Spleen (tissue), 11 donors: Measurements from ENCODE around the gene NOS1AP. TPM values are rescaled to one million over a fixed set of nuclear protein-coding genes. Genes with fewer than 3 reads are reported as not detected.

Source experiments
- DNase-seq: peaks from one replicate; pipeline ENCODE4 v3.0.0-alpha.2; 2020
- H3K27ac ChIP-seq, 8 donors: fragments of 200-600 bp; sonication (generic) in 7 of 8; 1 replicate in 4 of 8; 2 replicates in 4 of 8; pipeline versions ENCODE4 v1.5.0 to v1.8.0; 2016 to 2021; ENCODE audit warnings: inconsistent platforms in 4 of 8, mild to moderate bottlenecking in 4 of 8, moderate library complexity in 1 of 8
- H3K27me3 ChIP-seq, 7 donors: fragments of 200-600 bp; sonication (generic) in 6 of 7; replicated peaks in 1 of 7; 1 replicate in 4 of 7; 2 replicates in 3 of 7; pipeline versions ENCODE4 v1.5.0 to v1.8.0; 2016 to 2021; ENCODE audit warnings: inconsistent platforms in 3 of 7, mild to moderate bottlenecking in 1 of 7
- H3K36me3 ChIP-seq, 6 donors: fragments of 200-600 bp; sonication (generic) in 5 of 6; 1 replicate in 4 of 6; 2 replicates in 2 of 6; pipeline versions ENCODE4 v1.5.0 to v1.8.0; 2016 to 2021; ENCODE audit warnings: inconsistent platforms in 2 of 6
- H3K4me1 ChIP-seq, 6 donors: fragments of 200-600 bp; sonication (generic) in 5 of 6; 1 replicate in 3 of 6; 2 replicates in 3 of 6; pipeline versions ENCODE4 v1.5.0 to v1.8.0; 2016 to 2021; ENCODE audit warnings: inconsistent platforms in 3 of 6
- H3K4me3 ChIP-seq, 8 donors: fragments of 200-600 bp; sonication (generic) in 7 of 8; 1 replicate in 4 of 8; 2 replicates in 4 of 8; pipeline versions ENCODE4 v1.5.0 to v1.8.0; 2016 to 2021; ENCODE audit warnings: inconsistent platforms in 4 of 8, mild to moderate bottlenecking in 4 of 8, moderate library complexity in 2 of 8
- H3K9me3 ChIP-seq, 8 donors: fragments of 200-600 bp; sonication (generic) in 7 of 8; 1 replicate in 4 of 8; 2 replicates in 4 of 8; pipeline versions ENCODE4 v1.5.0 to v1.8.0; 2016 to 2021; ENCODE audit warnings: inconsistent platforms in 4 of 8
- CTCF ChIP-seq, 11 experiments: fragments of 200-600 bp in 7 of 11; fragments of 450-650 bp in 4 of 11; sonication (generic) in 4 of 11; IDR thresholded peaks in 8 of 11; conservative IDR thresholded peaks in 3 of 11; 1 replicate in 7 of 11; 2 replicates in 4 of 11; pipeline versions ENCODE4 v1.4.0 to v1.8.0; 2016 to 2021; ENCODE audit warnings: antibody characterized with exemption in 11 of 11, inconsistent platforms in 4 of 11, mild to moderate bottlenecking in 1 of 11
- POLR2A ChIP-seq, 3 donors: fragments of 450-650 bp; IDR thresholded peaks; one replicate each; pipeline ENCODE4 v1.5.1; 2017; ENCODE audit warnings: antibody characterized with exemption in 3 of 3, mild to moderate bottlenecking in 1 of 3
- POLR2AphosphoS5 ChIP-seq, 3 donors: sonication (generic); formaldehyde crosslinking; IDR thresholded peaks; one replicate each; pipeline ENCODE4 v1.5.1; 2017; ENCODE audit warnings: antibody characterized with exemption in 3 of 3
- WGBS, 5 donors: extraction: QIAGEN DNeasy Blood & Tissue Kit in 3 of 5; methylation state at CpG; one replicate each; pipeline versions ENCODE4 v1.1.5 to v1.1.7; 2013 to 2018; 5-methylcytosine and 5-hydroxymethylcytosine counted together
- intact Hi-C: fragments of 100-400 bp; cut with DNase I; formaldehyde crosslinking; loops from one replicate; pipeline ENCODE4 v1.15.0; 2023; ENCODE audit warnings: low total_unique reads
- polyA plus RNA-seq, 3 donors: library from polyadenylated mRNA; stranded (reverse); fragments of 200-250 nt; gene quantifications; one replicate each; pipeline ENCODE4 v1.2.1, GENCODE V29; 2013
- total RNA-seq, 7 donors: library from RNA; depleted of rRNA in 3 of 7; stranded (reverse); fragments of >200 nt in 3 of 7; fragmentation: NEBNext Ultra II Directional in 4 of 7; extraction: Animal tissue kit (Norgen Biotek cat#: 25700) in 4 of 7; gene quantifications; one replicate each; pipeline versions ENCODE4 v1.1.0 to v1.2.1, GENCODE V29; 2016 to 2021
- donor health status: healthy with polysubstance abuse.
- donor health status: DM: no; HTN: no; CAD: no; lungs with moderate emphysema.
- donor health status: DM: no; HTN: no; CAD: no.
- donor health status: Bipolar disorder and iron deficiency.
- donor health status: healthy.
- donor health status: DM: no; HTN: no; CAD: no.
- donor health status: DM: yes; HTN: yes; CAD: no.

NOS1AP gene
- total and polyA plus RNA-seq, 10 donors = 0.16 to 1.7 (median 0.60) TPM; not detected in 2

GRCh38 chr1:162373541-162374260, 304.2 kb downstream of the NOS1AP start:
- H3K27me3 ChIP-seq = no peaks in the 10 kb centered on the region
- 88 to 96% (median 95%) methylated on average over 6 to 8 of the region's 8 CpGs for WGBS, 5 donors
- intact Hi-C loops = no loop called here
- H3K4me1 ChIP-seq = no peaks in the 10 kb centered on the region
- TF ChIP-seq POLR2A (IDR thresholded peaks at IDR 0.05) (no peak), CTCF (IDR thresholded peaks at IDR 0.05 in 8 of 11, conservative IDR thresholded peaks at IDR 0.05 in 3 of 11) (no peak), POLR2AphosphoS5 (IDR thresholded peaks at IDR 0.05) (no peak)
- no peak overlapping the region for H3K27ac ChIP-seq
- H3K36me3 ChIP-seq = peaks cover 0 to 11% (median 0%) of the 10 kb centered on the region in 6 donors
- no peak for DNase-seq
- no peaks in the 10 kb centered on the region for H3K9me3 ChIP-seq
- H3K4me3 ChIP-seq = no peak overlapping the region

GRCh38 chr1:162374406-162374805, 304.9 kb downstream of the NOS1AP start:
- Histone ChIP-seq H3K27ac (no peak overlapping the region), H3K9me3 (no peaks in the 10 kb centered on the region), H3K4me3 (no peak overlapping the region), H3K27me3 (no peaks in the 10 kb centered on the region), H3K36me3 (peaks cover 0 to 11% (median 0%) of the 10 kb centered on the region in 6 donors), H3K4me1 (no peaks in the 10 kb centered on the region)
- no peak for TF ChIP-seq CTCF (IDR thresholded peaks at IDR 0.05 in 8 of 11, conservative IDR thresholded peaks at IDR 0.05 in 3 of 11)
- no peak for TF ChIP-seq POLR2AphosphoS5 (IDR thresholded peaks at IDR 0.05)
- TF ChIP-seq POLR2A (IDR thresholded peaks at IDR 0.05) = no peak
- 73 to 85% (median 82%) methylated on average over 6 to 9 of the region's 9 CpGs for WGBS, 5 donors
- intact Hi-C loops = no loop called here
- DNase-seq = no peak

GRCh38 chr1:162375463-162375862, 306.0 kb downstream of the NOS1AP start:
- 76 to 90% (median 83%) methylated on average over 7 to 8 of the region's 8 CpGs for WGBS, 5 donors
- Histone ChIP-seq H3K4me1 (no peaks in the 10 kb centered on the region), H3K9me3 (no peaks in the 10 kb centered on the region), H3K4me3 (no peak overlapping the region), H3K36me3 (peaks cover 0 to 11% (median 0%) of the 10 kb centered on the region in 6 donors), H3K27me3 (no peaks in the 10 kb centered on the region), H3K27ac (no peak overlapping the region)
- TF ChIP-seq POLR2AphosphoS5 (IDR thresholded peaks at IDR 0.05) (no peak), CTCF (IDR thresholded peaks at IDR 0.05 in 8 of 11, conservative IDR thresholded peaks at IDR 0.05 in 3 of 11) (no peak), POLR2A (IDR thresholded peaks at IDR 0.05) (no peak)
- intact Hi-C loops = no loop called here
- no peak for DNase-seq

GRCh38 chr1:162376691-162377090, 307.2 kb downstream of the NOS1AP start, which contains the start of gene SPATA46:
Gene SPATA46, minus strand, starts transcription at chr1:162376854. Its CDS starts 64 bp downstream, at chr1:162376790.
- TF ChIP-seq CTCF (IDR thresholded peaks at IDR 0.05 in 8 of 11, conservative IDR thresholded peaks at IDR 0.05 in 3 of 11) (no peak), POLR2AphosphoS5 (IDR thresholded peaks at IDR 0.05) (no peak), POLR2A (IDR thresholded peaks at IDR 0.05) (no peak)
- H3K27me3 ChIP-seq = no peaks in the 10 kb centered on the region
- H3K4me3 ChIP-seq = no peak within 1 kb of the TSS
- 89 to 96% (median 92%) methylated on average over 5 of the region's 5 CpGs for WGBS, 5 donors
- H3K4me1 ChIP-seq = no peaks in the 10 kb centered on the region
- H3K27ac ChIP-seq = no peak within 1 kb of the TSS
- DNase-seq = no peak
- H3K36me3 ChIP-seq = peaks cover 0 to 11% (median 0%) of the 10 kb centered on the region in 6 donors
- H3K9me3 ChIP-seq = no peaks in the 10 kb centered on the region
- intact Hi-C loops = no loop called here
